B cell (primary cell): Measurements from ENCODE around the gene BAIAP2L1.

Experiments
- EZH2 ChIP-seq: IDR thresholded peaks from 2 replicates; pipeline ENCODE4 v1.6.1; 2012; ENCODE audit warnings: borderline replicate concordance, low read depth, mild to moderate bottlenecking, moderate library complexity, low read length; ENCODE audit not compliant: insufficient read depth, poor library complexity, severe bottlenecking
- TF ChIP-seq, protein P1 (sequence below): fragments of 200-600 bp; IDR thresholded peaks from one replicate; pipeline ENCODE4 v1.8.0; 2022; ENCODE audit warnings: antibody characterized with exemption, mild to moderate bottlenecking

DNA sequence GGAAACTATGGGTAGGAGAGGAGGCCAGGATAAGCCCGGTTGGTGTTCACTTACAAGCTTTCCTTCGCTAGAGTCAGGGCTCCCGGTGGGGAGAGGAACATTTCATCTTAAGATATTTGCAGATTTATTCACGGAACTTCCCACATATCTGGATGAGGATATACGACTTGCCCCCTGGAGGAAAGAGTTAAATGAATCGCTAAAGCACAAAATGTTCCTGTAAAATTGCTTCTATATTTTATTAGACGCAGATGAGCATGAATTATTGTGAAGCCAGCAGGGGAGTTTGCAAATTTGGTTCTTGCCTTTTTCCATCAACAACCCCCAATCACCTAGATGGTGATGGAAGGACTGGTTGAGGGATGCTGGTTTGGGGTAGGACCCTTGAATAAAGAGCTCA lies 47.9 kb upstream of the BAIAP2L1 start:
- TF ChIP-seq, protein P1, sequence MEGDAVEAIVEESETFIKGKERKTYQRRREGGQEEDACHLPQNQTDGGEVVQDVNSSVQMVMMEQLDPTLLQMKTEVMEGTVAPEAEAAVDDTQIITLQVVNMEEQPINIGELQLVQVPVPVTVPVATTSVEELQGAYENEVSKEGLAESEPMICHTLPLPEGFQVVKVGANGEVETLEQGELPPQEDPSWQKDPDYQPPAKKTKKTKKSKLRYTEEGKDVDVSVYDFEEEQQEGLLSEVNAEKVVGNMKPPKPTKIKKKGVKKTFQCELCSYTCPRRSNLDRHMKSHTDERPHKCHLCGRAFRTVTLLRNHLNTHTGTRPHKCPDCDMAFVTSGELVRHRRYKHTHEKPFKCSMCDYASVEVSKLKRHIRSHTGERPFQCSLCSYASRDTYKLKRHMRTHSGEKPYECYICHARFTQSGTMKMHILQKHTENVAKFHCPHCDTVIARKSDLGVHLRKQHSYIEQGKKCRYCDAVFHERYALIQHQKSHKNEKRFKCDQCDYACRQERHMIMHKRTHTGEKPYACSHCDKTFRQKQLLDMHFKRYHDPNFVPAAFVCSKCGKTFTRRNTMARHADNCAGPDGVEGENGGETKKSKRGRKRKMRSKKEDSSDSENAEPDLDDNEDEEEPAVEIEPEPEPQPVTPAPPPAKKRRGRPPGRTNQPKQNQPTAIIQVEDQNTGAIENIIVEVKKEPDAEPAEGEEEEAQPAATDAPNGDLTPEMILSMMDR, result no peak
- no peak for TF ChIP-seq EZH2
